Skeletal muscle satellite cell (primary cell): Measurements from ENCODE around the gene FAIM2.

Experiments used
- H3K27me3 ChIP-seq: 2 replicates; pipeline ENCODE4 v1.7.0; 2013; ENCODE audit warnings: low read length; ENCODE audit not compliant: control insufficient read depth, insufficient read depth
- H3K36me3 ChIP-seq: 2 replicates; pipeline ENCODE4 v1.7.0; 2013; ENCODE audit warnings: mild to moderate bottlenecking, control low read depth, low read length; ENCODE audit not compliant: insufficient read depth
- H3K4me1 ChIP-seq: 2 replicates; pipeline ENCODE4 v1.7.0; 2013; ENCODE audit warnings: low read length; ENCODE audit not compliant: control insufficient read depth, insufficient read depth
- H3K4me2 ChIP-seq: 2 replicates; pipeline ENCODE4 v1.7.0; 2013; ENCODE audit warnings: mild to moderate bottlenecking, low read length
- H3K4me3 ChIP-seq: 2 replicates; pipeline ENCODE4 v1.7.0; 2013; ENCODE audit warnings: low read length
- H3K9ac ChIP-seq: 2 replicates; pipeline ENCODE4 v1.7.0; 2013; ENCODE audit warnings: mild to moderate bottlenecking, low read depth, low read length, moderate library complexity
- H3K9me3 ChIP-seq: replicated peaks from 2 replicates; pipeline ENCODE4 v1.7.0; 2013; ENCODE audit warnings: mild to moderate bottlenecking, control low read depth, low read length

The FAIM2 gene

DNA sequence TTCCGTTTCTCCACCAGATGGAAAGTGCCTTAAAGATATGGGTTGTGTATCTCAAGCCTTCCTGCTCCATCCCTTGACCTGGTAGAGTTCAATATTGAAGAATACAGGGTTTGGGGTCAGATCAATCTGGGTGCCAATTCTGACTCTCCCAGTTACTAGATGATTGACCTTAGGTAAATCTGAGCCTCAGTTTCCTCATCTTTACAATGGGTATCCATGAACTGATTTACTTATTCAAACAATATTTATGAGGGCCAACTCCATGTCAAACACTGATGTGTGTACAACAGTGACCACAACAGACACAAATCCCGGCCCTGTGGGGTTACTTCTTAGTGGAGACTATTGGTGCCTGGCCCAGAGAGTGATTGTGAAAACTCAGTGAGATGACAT is 7.5 kb upstream of the FAIM2 start:
- Histone ChIP-seq H3K9ac (no peak overlapping the region), H3K9me3 (no peaks in the 10 kb centered on the region), H3K4me1 (peaks cover 9% of the 10 kb centered on the region), H3K4me2 (no peak overlapping the region), H3K36me3 (no peaks in the 10 kb centered on the region), H3K27me3 (peaks cover 24% of the 10 kb centered on the region), H3K4me3 (no peak overlapping the region)

- H3K4me2 ChIP-seq, result peak overlapping the region; percentile 19
- H3K9me3 ChIP-seq, result no peaks in the 10 kb centered on the region
- H3K36me3 ChIP-seq, result no peaks in the 10 kb centered on the region
- H3K4me1 ChIP-seq, result peaks cover 9% of the 10 kb centered on the region
- no peak overlapping the region for H3K9ac ChIP-seq
- H3K27me3 ChIP-seq, result peaks cover 19% of the 10 kb centered on the region
- no peak overlapping the region for H3K4me3 ChIP-seq
These were observed 6.9 kb upstream of the FAIM2 start for GRCh38 chr12:49910331-49911212.

GRCh38 chr12:49909826-49910225 is 6.1 kb upstream of the FAIM2 start:
- no peaks in the 10 kb centered on the region for H3K9me3 ChIP-seq
- no peaks in the 10 kb centered on the region for H3K36me3 ChIP-seq
- peaks cover 19% of the 10 kb centered on the region for H3K27me3 ChIP-seq
- H3K4me3 ChIP-seq, result no peak overlapping the region
- no peak overlapping the region for H3K9ac ChIP-seq
- H3K4me1 ChIP-seq, result peaks cover 9% of the 10 kb centered on the region
- H3K4me2 ChIP-seq, result peak overlapping the region; percentile 19

- H3K9ac ChIP-seq, result no peak overlapping the region
- no peak overlapping the region for H3K4me3 ChIP-seq
- H3K36me3 ChIP-seq, result no peaks in the 10 kb centered on the region
- no peaks in the 10 kb centered on the region for H3K9me3 ChIP-seq
- H3K4me2 ChIP-seq, result no peak overlapping the region
- peaks cover 19% of the 10 kb centered on the region for H3K27me3 ChIP-seq
- H3K4me1 ChIP-seq, result peaks cover 11% of the 10 kb centered on the region
These were observed 5.7 kb upstream of the FAIM2 start for GRCh38 chr12:49909356-49909755.

GRCh38 chr12:49907352-49907751 is 3.7 kb upstream of the FAIM2 start:
- Histone ChIP-seq H3K27me3 (peaks cover 5% of the 10 kb centered on the region), H3K9ac (no peak overlapping the region), H3K4me2 (no peak overlapping the region), H3K4me3 (no peak overlapping the region), H3K36me3 (no peaks in the 10 kb centered on the region), H3K4me1 (peaks cover 15% of the 10 kb centered on the region), H3K9me3 (no peaks in the 10 kb centered on the region)

- H3K4me1 ChIP-seq, result peaks cover 15% of the 10 kb centered on the region
- H3K36me3 ChIP-seq, result no peaks in the 10 kb centered on the region
- no peak overlapping the region for H3K9ac ChIP-seq
- no peak overlapping the region for H3K4me2 ChIP-seq
- H3K27me3 ChIP-seq, result peaks cover 2% of the 10 kb centered on the region
- H3K4me3 ChIP-seq, result no peak overlapping the region
- no peaks in the 10 kb centered on the region for H3K9me3 ChIP-seq
These were observed 2.1 kb upstream of the FAIM2 start for GRCh38 chr12:49905718-49906314.

- peaks cover 9% of the 10 kb centered on the region for H3K4me1 ChIP-seq
- H3K36me3 ChIP-seq, result no peaks in the 10 kb centered on the region
- no peaks in the 10 kb centered on the region for H3K9me3 ChIP-seq
- H3K4me3 ChIP-seq, result no peak overlapping the region
- H3K9ac ChIP-seq, result peak overlapping the region; percentile 38
- H3K4me2 ChIP-seq, result peak overlapping the region; percentile 79
- peaks cover 14% of the 10 kb centered on the region for H3K27me3 ChIP-seq
These were observed 901 bp upstream of the FAIM2 start for GRCh38 chr12:49904601-49905000.

DNA sequence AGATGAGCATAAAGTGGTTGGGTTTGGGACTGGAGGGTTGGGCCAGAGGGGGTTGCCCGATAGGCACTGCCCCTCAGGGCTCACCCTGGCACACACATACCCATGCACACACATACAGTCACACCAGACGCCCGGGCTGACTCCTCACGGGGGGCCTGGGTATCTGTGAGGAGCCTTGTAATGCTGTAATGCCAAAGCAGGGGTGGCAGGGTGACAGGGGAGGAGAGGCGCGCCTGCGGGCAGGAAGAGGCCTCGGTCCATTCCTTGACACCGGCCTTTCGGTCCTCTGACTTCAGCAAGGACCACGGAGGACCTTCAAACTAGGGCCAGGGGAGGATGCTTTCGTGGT is 375 bp downstream of the FAIM2 start:
- peaks cover 7% of the 10 kb centered on the region for H3K4me1 ChIP-seq
- H3K36me3 ChIP-seq, result no peaks in the 10 kb centered on the region
- H3K9ac ChIP-seq, result no peak overlapping the region
- peak overlapping the region; percentile 75 for H3K4me2 ChIP-seq
- H3K27me3 ChIP-seq, result peaks cover 25% of the 10 kb centered on the region
- H3K4me3 ChIP-seq, result peak overlapping the region; percentile 58
- no peaks in the 10 kb centered on the region for H3K9me3 ChIP-seq

- H3K9ac ChIP-seq, result no peak overlapping the region
- peaks cover 31% of the 10 kb centered on the region for H3K27me3 ChIP-seq
- no peaks in the 10 kb centered on the region for H3K9me3 ChIP-seq
- H3K4me2 ChIP-seq, result peak overlapping the region; percentile 75
- H3K4me1 ChIP-seq, result peaks cover 7% of the 10 kb centered on the region
- H3K4me3 ChIP-seq, result no peak overlapping the region
- H3K36me3 ChIP-seq, result no peaks in the 10 kb centered on the region
These were observed 1.0 kb downstream of the FAIM2 start for GRCh38 chr12:49902399-49903350.

DNA sequence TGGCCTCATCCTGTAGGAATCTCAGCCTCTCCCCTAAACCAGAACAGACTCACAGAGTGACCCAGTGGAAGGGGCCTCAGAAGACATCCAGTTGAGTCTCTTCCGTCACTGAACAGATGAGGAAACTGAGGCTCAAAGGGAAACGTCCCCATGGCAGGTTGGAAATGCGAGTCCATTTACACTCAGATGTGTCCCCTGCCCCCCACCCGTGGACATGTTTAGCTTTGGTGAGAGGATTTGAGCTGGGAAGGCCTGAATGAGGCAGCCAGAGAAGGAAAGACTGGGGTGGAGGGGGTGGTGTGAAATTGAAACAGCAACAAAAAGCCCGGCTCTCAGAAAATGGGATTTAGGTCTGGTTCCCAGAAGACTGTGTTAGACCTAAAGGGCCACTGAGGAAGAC is 1.7 kb downstream of the FAIM2 start:
- Histone ChIP-seq H3K36me3 (no peaks in the 10 kb centered on the region), H3K4me2 (no peak overlapping the region), H3K9ac (no peak overlapping the region), H3K4me1 (peaks cover 7% of the 10 kb centered on the region), H3K9me3 (no peaks in the 10 kb centered on the region), H3K4me3 (no peak overlapping the region), H3K27me3 (peaks cover 38% of the 10 kb centered on the region)

DNA sequence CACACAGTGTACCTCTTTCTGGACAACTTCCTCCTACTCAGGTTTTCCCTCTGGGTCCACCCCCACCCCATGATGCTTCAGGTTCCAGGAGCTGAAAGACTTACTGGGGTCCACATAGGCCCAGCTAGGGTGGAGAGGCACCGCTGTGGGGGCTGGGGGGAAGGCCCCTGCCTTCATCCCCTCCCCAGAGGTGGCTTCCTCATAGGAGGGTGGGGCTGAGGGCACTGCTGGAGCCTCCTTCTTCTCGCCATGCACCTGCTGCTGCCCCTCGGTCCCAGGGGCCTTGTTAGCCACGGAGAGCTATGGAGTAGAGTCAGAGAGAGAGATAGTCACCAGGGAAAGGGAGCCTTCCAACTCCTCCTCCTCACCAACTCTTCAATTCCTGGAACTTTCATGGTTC is 2.7 kb downstream of the FAIM2 start:
- H3K4me2 ChIP-seq, result no peak overlapping the region
- peaks cover 42% of the 10 kb centered on the region for H3K27me3 ChIP-seq
- peaks cover 7% of the 10 kb centered on the region for H3K4me1 ChIP-seq
- no peaks in the 10 kb centered on the region for H3K36me3 ChIP-seq
- H3K4me3 ChIP-seq, result no peak overlapping the region
- H3K9ac ChIP-seq, result no peak overlapping the region
- no peaks in the 10 kb centered on the region for H3K9me3 ChIP-seq
